Measurements from ENCODE around the gene WNT9B.
"Not testable (repeated sequence)": the region's sequence is repeated elsewhere in the genome, so short reads cannot be mapped to it uniquely, and the experiment has no call there.

Gene WNT9B

DNA sequence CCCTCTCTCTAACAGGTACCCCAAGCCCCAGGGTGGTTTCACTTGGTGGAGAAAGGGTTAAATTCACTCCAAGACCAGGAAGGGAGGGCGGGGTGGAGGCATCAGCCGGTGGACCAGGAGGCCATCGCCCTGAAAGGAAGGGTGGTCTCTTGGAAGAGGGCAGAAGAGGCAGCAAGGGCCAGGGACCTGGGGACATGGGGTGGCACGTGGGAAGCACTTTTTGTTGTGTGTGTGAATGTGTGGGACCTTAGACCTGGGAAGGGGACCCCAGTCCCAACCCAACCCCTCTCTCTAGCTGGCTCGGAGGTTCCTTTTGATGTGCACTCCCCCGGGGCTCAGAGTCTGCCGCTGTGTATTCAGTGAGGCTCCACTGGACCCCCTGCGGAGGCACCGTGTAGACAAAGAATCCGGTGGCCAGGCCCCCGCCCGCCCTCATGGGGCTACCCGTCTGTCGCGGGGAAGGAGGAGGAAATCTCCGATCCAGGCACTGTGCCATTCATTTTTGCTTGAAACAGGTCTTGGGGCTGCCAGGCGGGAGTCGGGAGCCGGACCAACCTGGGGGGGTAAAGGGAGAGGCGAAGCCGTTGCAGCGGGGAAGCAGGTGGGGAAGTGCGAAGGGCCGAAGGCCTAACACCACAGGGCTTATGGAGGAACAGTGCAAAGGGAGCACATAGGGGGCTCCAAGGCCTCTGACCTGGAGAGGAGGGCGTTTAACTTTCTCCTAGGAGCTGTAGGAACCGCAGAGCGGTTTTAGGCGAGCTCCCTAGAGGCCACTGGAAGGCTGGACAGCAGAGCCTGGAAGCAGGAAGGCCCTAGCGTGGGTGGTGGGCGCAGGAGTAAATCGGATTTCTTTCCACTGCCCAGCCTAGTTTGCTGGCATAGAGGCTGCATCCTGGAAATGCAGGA lies 29.6 kb upstream of the WNT9B start:
- no peak for DNase-seq (ENCODE audit: low read depth in 2 of 2)

DNA sequence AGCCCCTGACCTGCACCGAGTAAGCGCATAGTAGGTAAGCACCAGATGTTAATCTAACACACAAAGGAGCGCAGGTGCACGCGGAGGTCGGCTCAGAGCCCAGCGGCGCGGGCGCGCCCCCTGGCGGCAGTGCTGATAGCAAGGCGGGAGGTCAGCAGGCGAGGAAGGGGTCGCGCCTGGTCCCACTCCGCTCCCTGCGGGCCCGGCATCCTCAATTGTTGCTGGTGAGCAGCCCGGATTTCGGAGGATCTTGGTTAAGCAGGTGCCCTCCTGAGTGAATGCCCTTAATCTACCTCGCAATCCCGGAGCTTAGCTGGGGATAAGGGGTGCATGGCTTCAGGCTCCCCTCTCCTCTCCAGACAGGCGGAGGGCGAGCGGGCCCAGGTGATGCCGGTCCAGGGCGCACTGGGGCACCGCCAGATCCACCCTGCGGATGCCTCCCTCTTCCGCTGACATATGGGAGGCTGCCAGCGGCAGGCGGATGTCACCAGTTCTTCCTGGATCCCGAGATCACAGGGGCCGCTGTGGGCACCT lies 28.9 kb upstream of the WNT9B start:
- no peak for DNase-seq (ENCODE audit: low read depth in 2 of 2)

DNA sequence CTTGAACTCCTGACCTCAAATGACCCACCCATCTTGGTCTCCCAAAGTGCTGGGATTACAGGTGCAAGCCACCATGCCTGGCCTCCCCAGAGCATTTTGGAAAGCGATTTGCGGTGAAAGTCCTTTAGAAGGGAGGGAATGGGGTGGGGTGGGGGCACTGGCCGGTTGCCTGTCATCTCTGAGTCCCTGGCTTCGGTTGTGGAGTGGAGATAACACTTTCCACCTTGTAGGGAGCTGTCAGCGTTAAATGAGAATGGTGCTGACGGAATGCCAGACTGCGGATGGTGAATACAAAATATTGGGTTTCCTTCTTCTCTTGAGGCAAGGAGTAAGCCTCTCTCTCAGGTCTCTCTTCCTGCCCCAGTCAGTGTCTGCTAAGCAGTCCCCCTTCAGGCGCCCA lies 27.7 kb upstream of the WNT9B start:
- no peak for DNase-seq (ENCODE audit: low read depth in 2 of 2)

DNA sequence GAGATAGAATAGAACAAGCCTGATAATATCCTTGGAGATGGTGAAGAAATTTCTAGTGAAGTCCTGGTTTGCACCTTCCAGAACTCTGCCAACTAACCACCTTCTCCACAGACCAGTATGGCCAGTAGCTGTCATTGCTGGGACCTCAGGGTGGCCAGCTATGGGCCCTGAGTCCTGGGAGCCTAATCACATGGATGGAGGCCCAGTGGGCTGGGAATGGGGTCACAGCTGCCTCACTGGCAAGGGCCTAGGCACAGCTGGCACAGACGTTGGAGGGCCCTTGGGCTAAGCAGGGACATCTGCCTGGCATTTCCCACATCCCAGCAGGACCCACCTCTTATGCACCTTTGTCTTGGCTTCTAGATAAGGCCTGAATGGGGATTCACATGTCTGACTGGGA lies 25.3 kb upstream of the WNT9B start:
- DNase-seq (ENCODE audit: low read depth in 2 of 2) = no peak

DNA sequence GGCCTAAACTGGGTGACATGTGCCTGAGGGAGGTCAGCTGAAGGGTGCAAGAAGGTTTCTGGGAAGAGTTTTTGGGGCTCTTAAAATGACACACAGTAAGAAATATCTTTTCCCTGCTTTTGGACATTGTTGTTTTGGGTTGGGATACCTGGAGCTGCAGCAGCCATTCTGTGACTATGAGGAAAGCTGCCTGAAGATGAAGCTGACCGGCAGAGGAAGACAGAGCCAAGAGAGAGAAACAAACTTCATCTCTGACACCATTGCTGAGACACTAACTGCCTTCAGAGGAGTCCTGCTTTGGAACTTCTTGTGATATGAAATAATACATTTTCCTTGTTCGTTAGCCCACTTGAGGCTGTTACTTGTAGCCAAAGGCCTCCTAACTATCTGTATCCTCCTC lies 24.1 kb upstream of the WNT9B start:
- DNase-seq (ENCODE audit: low read depth in 2 of 2) = no peak

DNA sequence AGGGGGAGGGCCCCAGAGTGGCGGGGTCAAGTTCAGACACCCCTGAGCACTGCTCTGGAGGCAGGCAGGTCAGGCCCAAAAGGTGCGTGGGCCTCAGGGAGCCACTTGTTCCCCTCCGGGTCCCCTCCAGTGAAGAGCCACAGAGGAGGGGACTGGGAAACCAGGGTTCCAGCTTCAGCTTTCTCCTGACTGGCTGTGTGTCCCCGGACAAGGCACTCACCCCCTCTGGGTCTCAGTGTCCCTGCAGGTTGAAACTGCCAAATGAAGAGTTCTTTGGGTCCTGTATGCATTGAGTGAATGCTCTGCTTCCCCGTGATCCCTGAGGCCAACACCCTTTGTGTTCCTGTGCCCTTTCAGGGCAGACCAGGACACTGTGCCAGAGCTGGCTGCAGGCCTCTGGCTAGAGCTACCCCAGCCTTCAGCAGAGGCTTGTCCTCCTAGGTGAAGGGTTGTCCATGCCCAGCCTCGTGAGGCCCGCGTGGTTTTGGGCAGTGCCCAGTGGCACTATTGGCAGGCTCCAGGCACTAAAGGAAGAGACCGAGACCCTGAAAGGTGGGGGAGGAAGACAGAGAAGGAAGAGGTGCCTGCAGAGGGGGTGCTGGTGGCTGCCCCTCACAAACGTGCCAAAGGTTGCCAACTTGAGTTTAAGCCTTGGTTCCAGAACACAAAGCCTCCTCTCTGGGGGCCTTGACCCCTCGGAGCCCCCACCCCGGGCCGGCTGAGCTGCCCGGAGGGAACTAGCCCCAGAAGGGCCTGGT lies 19.6 kb upstream of the WNT9B start:
- DNase-seq (ENCODE audit: low read depth in 2 of 2) = no peak

DNA sequence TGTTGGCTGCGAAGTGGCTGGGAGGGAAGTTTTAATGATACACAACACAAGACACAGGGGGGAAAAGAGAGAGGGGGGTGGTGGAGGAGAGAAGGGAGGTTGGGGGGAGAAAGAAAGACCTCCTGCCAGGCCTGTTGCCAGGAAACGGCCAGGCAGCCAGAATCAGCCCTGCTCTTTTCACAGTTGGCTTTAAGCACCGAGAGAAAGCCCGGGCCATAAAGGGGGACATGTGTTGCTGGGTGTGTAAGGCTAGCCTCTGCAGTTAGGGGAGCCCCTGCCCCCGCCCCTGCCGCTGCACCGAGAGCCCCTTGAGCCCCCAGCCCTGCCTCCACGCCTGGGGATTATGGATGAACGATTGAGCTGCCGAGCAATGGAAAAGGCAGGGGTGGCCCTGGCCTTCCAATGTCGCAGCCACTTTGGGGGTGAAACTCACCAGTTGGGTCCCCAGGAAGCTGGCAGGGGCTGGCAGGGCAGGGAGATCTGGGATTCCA lies 19.0 kb upstream of the WNT9B start:
- DNase-seq (ENCODE audit: low read depth in 2 of 2) = no peak

DNA sequence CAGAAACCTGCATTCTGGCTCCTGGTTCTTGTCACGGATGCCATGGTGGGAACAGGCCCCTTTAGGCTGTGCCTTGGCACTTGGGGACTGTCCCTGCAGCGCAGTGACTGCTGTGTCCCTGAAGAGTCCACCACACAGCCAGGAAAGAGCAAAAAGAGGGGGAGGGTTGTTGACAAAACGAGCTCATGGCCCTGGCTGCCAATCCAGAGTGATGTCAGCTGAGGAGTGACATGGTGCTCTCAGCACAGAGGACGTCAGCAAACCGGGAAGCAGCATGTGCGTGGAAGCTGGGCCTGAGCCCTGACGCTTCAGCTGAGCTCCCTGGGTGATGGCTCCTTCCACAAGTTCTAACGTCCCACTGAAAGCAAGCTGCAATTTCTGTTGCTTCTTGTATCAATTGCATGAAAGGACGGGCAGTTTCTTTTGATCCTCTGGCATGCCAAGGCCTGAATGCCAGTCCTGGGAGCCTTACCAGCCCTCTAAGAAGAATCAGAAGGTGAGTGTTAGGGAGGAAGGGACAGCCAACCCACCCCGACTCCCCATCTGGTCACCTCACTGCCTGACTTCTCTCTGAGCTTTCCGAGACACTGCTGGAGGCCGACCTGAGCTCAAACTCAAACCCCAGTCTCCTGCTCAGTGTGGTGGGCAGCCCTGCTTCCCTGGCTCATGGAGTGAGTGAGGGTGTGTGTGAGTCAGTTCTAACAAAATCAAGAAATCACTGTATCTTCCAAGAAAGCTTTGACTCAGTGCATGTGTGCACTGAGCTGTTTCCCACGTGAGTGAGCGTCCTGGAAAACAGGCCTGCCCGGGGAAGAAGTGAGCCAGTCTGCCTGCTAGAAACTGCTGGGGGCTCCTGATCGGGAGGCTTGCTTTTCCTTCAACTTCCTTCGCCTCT lies 18.2 kb upstream of the WNT9B start:
- DNase-seq (ENCODE audit: low read depth in 2 of 2) = no peak

DNA sequence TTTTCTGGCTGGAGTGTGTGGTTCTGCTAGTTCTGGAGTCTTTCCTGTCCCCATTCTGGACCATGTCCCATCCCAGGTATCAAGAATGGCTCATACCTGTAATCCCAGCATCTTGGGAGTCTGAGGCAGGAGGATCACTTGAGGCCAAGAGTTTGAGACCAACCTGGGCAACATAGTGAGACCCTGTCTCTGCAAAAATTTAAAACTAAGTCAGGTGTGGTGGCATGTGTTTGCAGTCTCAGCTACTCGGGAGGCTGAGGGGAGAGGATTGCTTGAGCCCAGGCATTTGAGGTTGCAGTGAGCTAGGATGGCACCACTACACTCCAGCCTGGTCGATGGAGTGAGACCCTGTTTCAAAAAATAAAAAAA lies 17.6 kb upstream of the WNT9B start:
- no peak for DNase-seq (ENCODE audit: low read depth in 2 of 2)

DNA sequence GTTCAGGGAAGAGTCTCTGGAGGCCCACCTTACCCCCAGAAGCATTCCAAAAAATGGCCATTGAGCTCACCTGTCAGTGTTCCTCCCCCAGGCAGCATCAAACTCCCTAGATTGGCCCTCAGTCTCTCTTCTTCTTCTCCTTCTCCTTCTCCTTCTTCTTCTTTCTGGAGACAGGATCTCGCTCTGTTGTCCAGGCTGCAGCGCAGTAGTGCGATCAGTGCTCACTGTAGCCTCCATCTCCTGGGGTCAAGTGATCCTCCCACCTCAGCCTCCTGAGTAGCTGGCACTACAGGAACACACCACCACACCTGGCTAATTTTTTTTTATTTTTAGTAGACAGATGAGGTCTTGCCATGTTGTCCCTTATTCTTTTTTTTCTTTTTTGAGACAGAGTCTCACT lies 16.5 kb upstream of the WNT9B start:
- no peak for DNase-seq (ENCODE audit: low read depth in 2 of 2)

DNA sequence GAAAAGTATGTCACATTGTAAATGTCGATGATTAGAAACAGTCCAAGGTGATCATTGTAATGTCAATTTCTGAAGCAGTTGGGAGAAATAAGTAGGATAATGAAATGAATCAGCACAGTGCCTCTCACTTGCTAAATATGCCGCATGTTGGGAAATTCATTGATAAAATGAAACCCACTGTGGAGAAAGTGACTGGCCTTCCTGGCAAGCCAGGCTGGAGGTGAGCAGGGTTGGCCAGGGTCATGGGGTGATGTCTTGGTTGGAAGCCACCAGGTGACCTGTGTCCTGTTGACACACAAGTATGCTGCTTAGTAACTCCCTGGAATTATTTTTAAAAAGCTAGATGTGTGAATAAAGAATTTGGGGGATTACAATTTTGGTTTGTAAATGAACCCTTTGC lies 14.9 kb upstream of the WNT9B start:
- DNase-seq (ENCODE audit: low read depth in 2 of 2) = no peak

DNA sequence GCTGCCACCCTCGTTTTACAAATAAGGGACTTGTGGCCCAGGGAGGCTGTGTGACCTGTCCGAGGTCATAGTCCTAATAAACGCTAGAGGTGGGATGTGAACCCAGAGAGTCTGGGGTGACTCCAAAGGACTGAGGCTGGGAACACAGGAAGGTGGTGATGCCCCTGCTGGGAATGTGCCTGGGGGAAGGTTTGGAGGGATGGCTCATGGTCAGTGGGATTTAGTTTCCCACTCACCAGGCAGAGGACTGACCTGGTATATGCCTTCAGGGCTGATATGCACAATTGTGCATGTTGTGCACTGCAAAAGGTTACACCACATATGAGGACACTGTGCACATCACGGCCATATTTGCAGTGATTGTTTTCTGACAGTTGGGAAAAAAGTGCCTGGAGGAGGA lies 13.9 kb upstream of the WNT9B start:
- DNase-seq (ENCODE audit: low read depth in 2 of 2) = no peak

DNA sequence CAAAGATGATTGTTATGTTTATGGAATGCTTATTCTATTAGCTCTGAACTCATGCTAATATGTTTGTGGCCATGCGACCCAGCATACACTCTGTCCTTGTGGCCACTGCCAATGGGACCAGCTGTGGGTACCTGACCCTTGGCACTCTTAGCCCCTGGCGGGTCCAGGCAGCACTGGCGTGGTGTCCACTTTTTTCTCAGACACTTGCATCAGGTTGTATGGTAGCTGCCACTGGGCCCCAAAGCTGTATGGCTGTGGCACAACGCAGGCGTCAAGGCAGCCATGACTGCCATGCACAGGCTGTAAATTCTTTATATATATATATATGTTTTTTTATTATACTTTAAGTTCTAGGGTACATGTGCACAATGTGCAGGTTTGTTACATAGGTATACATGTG lies 12.2 kb upstream of the WNT9B start:
- no peak for DNase-seq (ENCODE audit: low read depth in 2 of 2)

DNA sequence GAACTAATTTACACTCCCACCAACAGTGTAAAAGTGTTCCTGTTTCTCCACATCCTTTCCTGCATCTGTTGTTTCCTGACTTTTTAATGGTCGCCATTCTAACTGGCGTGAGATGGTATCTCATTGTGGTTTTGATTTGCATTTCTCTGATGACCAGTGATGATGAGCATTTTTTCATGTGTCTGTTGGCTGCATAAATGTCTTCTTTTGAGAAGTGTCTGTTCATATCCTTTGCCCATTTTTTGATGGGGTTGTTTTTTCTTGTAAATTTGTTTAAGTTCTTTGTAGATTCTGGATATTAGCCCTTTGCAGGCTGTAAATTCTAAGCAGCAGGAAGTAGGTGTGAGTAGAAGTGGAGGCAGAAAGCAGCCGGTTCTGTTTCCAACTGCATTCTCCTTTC lies 10.8 kb upstream of the WNT9B start:
- DNase-seq (ENCODE audit: low read depth in 2 of 2) = not testable (repeated sequence)

DNA sequence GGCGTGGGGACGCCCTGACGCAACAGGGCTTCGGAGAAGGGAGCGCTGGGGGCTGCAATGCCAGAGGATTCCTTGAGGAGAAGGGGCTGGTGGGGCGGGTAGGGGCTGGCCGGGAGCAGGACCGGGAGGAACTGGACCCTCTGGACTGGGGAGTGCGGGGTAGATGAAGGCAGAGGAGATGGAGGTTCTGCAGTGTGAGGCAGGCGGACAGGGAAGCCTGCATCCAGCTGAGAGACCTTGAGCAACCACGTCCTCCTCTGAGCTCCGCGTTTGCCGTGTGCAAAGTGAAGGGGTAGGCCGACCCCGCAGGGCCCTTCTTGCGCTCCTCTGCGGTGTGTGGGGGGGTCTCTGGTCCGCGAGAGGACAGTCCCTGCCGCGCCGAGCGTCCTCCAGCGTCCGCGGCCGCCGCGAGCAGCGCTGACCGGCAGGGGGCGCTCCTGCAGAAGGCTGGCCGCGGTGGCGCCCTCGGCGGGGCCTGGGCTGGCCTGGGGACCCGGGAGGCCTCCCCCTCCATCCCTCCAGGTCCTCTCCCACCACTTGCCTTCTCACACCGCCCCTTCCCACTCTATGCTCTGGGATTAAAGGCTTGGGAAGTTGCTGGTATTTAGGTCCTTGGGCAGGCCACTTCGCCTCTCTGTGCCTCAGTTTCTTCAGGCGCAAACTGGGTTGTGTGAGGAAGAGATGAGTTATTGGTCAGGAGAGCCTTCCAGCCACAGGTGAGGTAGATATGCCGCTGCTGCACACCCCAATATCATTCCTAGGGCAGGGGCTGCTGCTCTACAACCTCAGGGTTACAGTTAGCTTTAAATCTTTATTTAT lies 9.6 kb upstream of the WNT9B start:
- no peak for DNase-seq (ENCODE audit: low read depth in 2 of 2)

DNA sequence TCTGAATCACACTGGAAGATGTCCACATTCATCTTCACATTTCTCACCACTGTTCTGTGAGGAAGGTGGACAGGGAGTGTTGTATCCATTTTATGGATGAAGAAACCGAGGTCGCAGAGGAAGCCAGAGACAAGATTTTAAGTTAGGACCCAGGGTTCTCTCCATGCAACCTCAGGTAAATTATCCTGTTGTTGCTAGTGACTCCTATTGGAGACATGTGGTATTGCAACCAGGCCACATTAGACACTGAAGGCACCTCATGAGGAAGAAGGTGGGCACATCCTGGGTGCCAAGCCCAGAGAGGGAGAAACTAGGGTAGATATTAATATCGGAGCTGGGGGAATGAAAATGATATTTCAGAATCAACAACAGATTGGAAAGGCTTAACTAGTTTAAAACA lies 8.5 kb upstream of the WNT9B start:
- DNase-seq (ENCODE audit: low read depth in 2 of 2) = no peak

DNA sequence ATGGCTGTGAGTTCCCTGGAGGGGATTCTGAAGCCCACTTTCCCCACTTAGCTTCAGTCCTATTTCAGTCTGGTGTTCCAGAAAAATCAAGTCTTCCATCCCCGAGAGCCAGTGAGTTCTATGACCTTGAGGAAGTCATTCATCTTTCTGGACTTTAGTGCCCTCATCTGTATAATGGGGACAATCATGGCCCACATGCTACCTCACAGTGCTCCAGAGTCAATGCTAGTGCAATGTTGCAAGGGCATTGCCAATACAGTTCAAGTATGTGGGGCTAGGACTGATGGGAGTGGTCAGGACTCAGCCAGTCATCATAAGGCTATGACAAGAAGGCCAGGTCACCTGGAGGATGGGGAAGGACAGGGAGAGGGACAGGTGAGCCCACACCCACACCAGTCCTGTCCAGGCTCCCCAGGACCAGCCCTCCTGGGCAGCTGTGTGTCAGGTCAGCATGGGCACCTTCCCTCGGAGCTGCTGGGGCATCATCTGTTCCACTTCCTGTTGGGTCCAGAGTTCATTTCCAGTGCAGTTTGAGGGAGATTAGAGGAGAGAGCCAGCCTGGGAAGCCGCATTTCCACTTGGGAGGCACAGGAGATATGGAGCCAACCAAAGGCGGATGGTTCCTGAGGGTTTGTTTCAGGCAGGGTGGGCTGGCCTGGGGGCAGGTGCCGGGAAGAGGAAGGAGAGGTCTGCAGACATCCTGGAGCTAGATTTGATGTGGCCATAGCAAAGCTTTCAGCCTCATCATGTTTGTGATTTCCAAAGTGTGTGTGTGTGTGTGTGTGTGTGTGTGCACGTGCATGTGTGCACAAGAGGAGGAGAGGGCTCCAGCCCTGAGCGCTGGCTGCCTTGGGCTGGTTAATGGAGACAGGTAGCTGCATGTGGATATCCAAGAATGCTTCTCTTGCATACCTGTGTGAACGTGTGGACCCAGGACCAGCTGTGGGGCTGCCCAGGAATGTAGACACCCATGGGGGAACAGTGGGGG lies 3.9 kb upstream of the WNT9B start:
- DNase-seq (ENCODE audit: low read depth in 2 of 2) = no peak

DNA sequence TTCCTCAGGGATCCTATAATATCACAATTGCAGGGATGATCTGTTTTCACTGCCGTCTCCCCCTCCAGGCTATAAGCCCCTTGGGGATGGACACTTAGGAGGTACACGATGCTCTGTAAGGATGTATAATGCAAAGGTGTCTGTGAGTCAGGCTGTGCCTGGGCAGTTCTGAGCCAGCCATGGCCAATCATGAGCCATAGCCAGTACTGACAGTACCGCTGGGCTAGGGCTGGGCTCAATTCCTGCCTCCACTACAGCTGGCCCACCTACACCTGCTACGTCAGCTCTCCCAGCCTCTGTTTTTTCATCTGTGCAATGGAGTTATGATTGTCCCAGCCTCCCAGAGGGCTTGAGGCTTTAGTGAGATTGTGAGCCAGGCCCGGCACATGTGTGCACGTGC lies 2.8 kb upstream of the WNT9B start:
- no peak for DNase-seq (ENCODE audit: low read depth in 2 of 2)

DNA sequence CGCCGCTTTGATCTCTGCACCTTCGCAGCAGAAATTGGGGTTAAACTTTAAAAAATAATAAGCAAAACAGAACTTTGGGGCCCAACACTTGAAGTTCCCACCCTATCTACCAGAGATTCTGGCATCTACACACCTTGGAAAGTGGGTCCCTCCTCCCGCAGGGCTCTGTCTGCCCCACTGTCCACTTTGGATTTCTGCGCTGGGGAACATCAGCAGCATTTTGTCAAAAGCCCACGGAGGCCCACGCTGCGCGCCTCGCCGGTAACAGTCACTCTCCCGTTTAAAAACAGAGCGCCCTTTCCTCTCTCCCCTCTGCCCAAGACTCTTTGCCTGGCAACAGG lies 725 bp upstream of the WNT9B start:
- no peak for DNase-seq (ENCODE audit: low read depth in 2 of 2)

DNA sequence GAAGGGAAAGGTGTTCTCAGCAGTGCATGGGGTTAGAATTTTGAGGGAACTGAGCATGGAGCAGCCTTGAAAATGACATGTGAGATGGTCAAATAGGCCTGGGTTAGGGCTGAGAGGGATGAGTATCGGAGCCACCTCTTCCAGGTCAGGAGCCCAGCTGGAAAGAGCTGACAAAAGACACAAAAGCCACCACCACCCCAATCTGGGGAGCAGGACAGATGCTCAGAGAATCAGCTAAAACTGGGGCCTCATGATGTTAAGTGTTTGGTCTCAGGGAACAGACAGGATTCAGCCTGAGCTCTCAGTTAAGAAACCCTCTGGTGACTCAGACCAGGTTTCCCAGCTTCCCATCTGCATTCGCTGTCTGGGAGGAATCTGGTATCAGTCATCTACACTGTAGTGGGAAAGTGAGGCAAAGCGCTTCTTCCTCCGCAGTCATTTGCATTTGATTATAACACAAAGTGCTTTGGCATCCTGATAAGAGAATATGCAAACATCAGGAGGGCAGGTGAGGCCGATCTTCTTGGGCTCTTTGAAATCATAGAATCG lies 2.6 kb downstream of the WNT9B start:
- no peak for DNase-seq (ENCODE audit: low read depth in 2 of 2)

Measured in stimulated activated CD8-positive, alpha-beta memory T cell treated with anti-CD3 and anti-CD28 coated beads, Interleukin-7, amount 100 ng/mL, for 1 hour (primary cell).